Naive thymus-derived CD4-positive, alpha-beta T cell (primary cell): ENCODE results near the gene FHAD1. TPM values are rescaled to one million over a fixed set of nuclear protein-coding genes. Genes with fewer than 3 reads are reported as not detected.

Source experiments
- ATAC-seq: fragments of 150-1000 bp; cut with Tn5 transposase; 2 replicates; pipeline ENCODE4 v1.10.0; 2021; ENCODE audit warnings: mild to moderate bottlenecking, moderate library complexity
- CTCF ChIA-PET: fragments of 350-600 bp; sonication (Branson Sonifier 250); formaldehyde crosslinking; loops from one replicate; lab custom pipeline; 2021; ENCODE audit warnings: antibody characterized with exemption; lab: Charles Lee
- POLR2A ChIA-PET: fragments of 350-600 bp; sonication (Branson Sonifier 250); formaldehyde crosslinking; loops from one replicate; lab custom pipeline; 2021; ENCODE audit warnings: antibody characterized with exemption, inconsistent platforms; lab: Charles Lee
- DNase-seq, 9 donors: peaks; one replicate each; pipeline versions ENCODE4 v3.0.0 to v3.0.0-alpha.2; 2020 to 2022; ENCODE audit warnings: mixed read lengths in 1 of 9
- H3K27ac ChIP-seq: one replicate; pipeline ENCODE4 v1.7.0; 2013; ENCODE audit warnings: mild to moderate bottlenecking, low read depth, low read length, moderate library complexity
- H3K27me3 ChIP-seq, 2 donors: one replicate each; pipeline ENCODE4 v1.7.0; 2013; ENCODE audit warnings: low read length in 2 of 2, mild to moderate bottlenecking in 2 of 2, moderate library complexity in 2 of 2; ENCODE audit not compliant: control insufficient read depth in 2 of 2, insufficient read depth in 2 of 2
- H3K36me3 ChIP-seq, 3 experiments: 1 replicate in 2 of 3; 2 replicates in 1 of 3; pipeline ENCODE4 v1.7.0; 2013; ENCODE audit warnings: low read length in 3 of 3, mild to moderate bottlenecking in 3 of 3, moderate library complexity in 1 of 3; ENCODE audit not compliant: insufficient read depth in 3 of 3, control insufficient read depth in 2 of 3
- H3K4me1 ChIP-seq, 2 donors: one replicate each; pipeline ENCODE4 v1.7.0; 2013; ENCODE audit warnings: low read length in 2 of 2, mild to moderate bottlenecking in 2 of 2, moderate library complexity in 1 of 2; ENCODE audit not compliant: control insufficient read depth in 2 of 2, insufficient read depth in 2 of 2
- H3K4me3 ChIP-seq: 2 replicates; pipeline ENCODE4 v1.7.0; 2013; ENCODE audit warnings: mild to moderate bottlenecking, low read length
- H3K9me3 ChIP-seq, 3 experiments: 1 replicate in 2 of 3; 2 replicates in 1 of 3; pipeline ENCODE4 v1.7.0; 2013; ENCODE audit warnings: low read length in 3 of 3; ENCODE audit not compliant: control insufficient read depth in 2 of 3
- H3K27ac Mint-ChIP-seq, 9 donors: one replicate each; pipeline ENCODE4 v1.8.0; 2020 to 2022; ENCODE audit warnings: mixed read lengths in 9 of 9, mild to moderate bottlenecking in 8 of 9, moderate library complexity in 5 of 9, inconsistent platforms in 2 of 9
- H3K27me3 Mint-ChIP-seq, 5 donors: one replicate each; pipeline ENCODE4 v1.8.0; 2021 to 2022; ENCODE audit warnings: mixed read lengths in 5 of 5, mild to moderate bottlenecking in 1 of 5
- H3K36me3 Mint-ChIP-seq, 5 donors: one replicate each; pipeline ENCODE4 v1.8.0; 2020 to 2022; ENCODE audit warnings: mixed read lengths in 5 of 5, mild to moderate bottlenecking in 3 of 5, inconsistent platforms in 1 of 5
- H3K4me1 Mint-ChIP-seq, 7 donors: one replicate each; pipeline ENCODE4 v1.8.0; 2020 to 2022; ENCODE audit warnings: mixed read lengths in 7 of 7, mild to moderate bottlenecking in 3 of 7, inconsistent platforms in 1 of 7
- H3K4me3 Mint-ChIP-seq, 10 donors: one replicate each; pipeline ENCODE4 v1.8.0; 2020 to 2022; ENCODE audit warnings: mild to moderate bottlenecking in 10 of 10, mixed read lengths in 10 of 10, moderate library complexity in 6 of 10, inconsistent platforms in 2 of 10
- H3K9me3 Mint-ChIP-seq, 11 donors: one replicate each; pipeline ENCODE4 v1.8.0; 2020 to 2022; ENCODE audit warnings: mixed read lengths in 11 of 11, mild to moderate bottlenecking in 4 of 11, inconsistent platforms in 1 of 11, moderate library complexity in 1 of 11
- intact Hi-C, 2 donors: fragments of 100-400 bp; cut with micrococcal nuclease; formaldehyde crosslinking; loops; one replicate each; pipeline ENCODE4 v1.15.1; 2023
- polyA plus RNA-seq, 2 donors: library from polyadenylated mRNA; unstranded; fragments of 300-500 nt; fragmentation: Illumina TruSeq; gene quantifications; one replicate each; pipeline ENCODE4 v1.2.3, GENCODE V29; 2021
- total RNA-seq, 6 experiments: library from RNA in 5 of 6; stranded (reverse) in 5 of 6; gene quantifications; 1 replicate in 5 of 6; 2 replicates in 1 of 6; pipeline ENCODE4 v1.2.3 and lab custom pipeline; 2021 to 2026

The FHAD1 gene
- total RNA-seq (1 to 10 TPM in 1 of 5 experiments, under 1 TPM in 1, not detected in 3; 0.19 to 1.1 TPM), polyA plus RNA-seq (not detected), total RNA-seq (lab: John Stamatoyannopoulos, UW) (not detected)

- POLR2A ChIA-PET, result no interaction called here
- H3K4me1 Mint-ChIP-seq, result peaks cover 13 to 46% (median 31%) of the 10 kb centered on the region in 7 donors
- H3K4me1 ChIP-seq, result peaks cover 12 to 28% of the 10 kb centered on the region in 2 donors
- peak within 1 kb of the TSS in 9 of 10 donors; percentile 45 to 80 (median 72) for H3K4me3 Mint-ChIP-seq
- ATAC-seq, result peak; percentile 64
- H3K9me3 ChIP-seq, result no peaks in the 10 kb centered on the region
- peak within 1 kb of the TSS in 6 of 9 donors; percentile 3 to 80 (median 52) for H3K27ac Mint-ChIP-seq
- intact Hi-C loops, result loop anchor here in 1 of 2 donors (5.0 kb wide), 1 partner anchor 280 kb away; the partner anchor contains the start of gene DNAJC16
- peaks cover 0 to 14% (median 4%) of the 10 kb centered on the region in 11 donors for H3K9me3 Mint-ChIP-seq
- peaks cover 39 to 78% (median 46%) of the 10 kb centered on the region in 5 donors for H3K27me3 Mint-ChIP-seq
- H3K27ac ChIP-seq, result no peak within 1 kb of the TSS
- H3K27me3 ChIP-seq, result peaks cover 0 to 3% of the 10 kb centered on the region in 2 donors
- H3K4me3 ChIP-seq, result no peak within 1 kb of the TSS
- DNase-seq, result peak in 1 of 9 donors; percentile 52
- CTCF ChIA-PET, result no interaction called here
- H3K36me3 ChIP-seq, result no peaks in the 10 kb centered on the region
- H3K36me3 Mint-ChIP-seq, result peaks cover 0 to 19% (median 0%) of the 10 kb centered on the region in 5 donors
These were observed at the start of gene FHAD1 for GRCh38 chr1:15246960-15247614. TSS of gene FHAD1 (plus strand) at chr1:15247223. CDS start at chr1:15251785, 4,562 bp downstream.

GRCh38 chr1:15197591-15198447 is 49.2 kb upstream of the FHAD1 start:
- no peaks in the 10 kb centered on the region for H3K4me1 Mint-ChIP-seq
- H3K36me3 ChIP-seq, result no peaks in the 10 kb centered on the region
- no peaks in the 10 kb centered on the region for H3K4me1 ChIP-seq
- H3K27ac Mint-ChIP-seq, result no peak overlapping the region
- intact Hi-C loops, result no loop called here
- H3K4me3 ChIP-seq, result no peak overlapping the region
- POLR2A ChIA-PET, result no interaction called here
- H3K27me3 ChIP-seq, result no peaks in the 10 kb centered on the region
- H3K9me3 ChIP-seq, result no peaks in the 10 kb centered on the region
- no peak for ATAC-seq
- peaks cover 0 to 10% (median 3%) of the 10 kb centered on the region in 5 donors for H3K27me3 Mint-ChIP-seq
- H3K27ac ChIP-seq, result no peak overlapping the region
- no peaks in the 10 kb centered on the region for H3K9me3 Mint-ChIP-seq
- H3K4me3 Mint-ChIP-seq, result no peak overlapping the region
- H3K36me3 Mint-ChIP-seq, result no peaks in the 10 kb centered on the region
- no peak for DNase-seq
- CTCF ChIA-PET, result no interaction called here

GRCh38 chr1:15198684-15199083 is 48.3 kb upstream of the FHAD1 start:
- Mint-ChIP-seq H3K27ac (no peak overlapping the region), H3K27me3 (peaks cover 0 to 10% (median 3%) of the 10 kb centered on the region in 5 donors), H3K4me1 (no peaks in the 10 kb centered on the region), H3K36me3 (no peaks in the 10 kb centered on the region), H3K9me3 (no peaks in the 10 kb centered on the region), H3K4me3 (no peak overlapping the region)
- no peak overlapping the region for H3K4me3 ChIP-seq
- no peaks in the 10 kb centered on the region for H3K36me3 ChIP-seq
- intact Hi-C loops, result no loop called here
- no peaks in the 10 kb centered on the region for H3K9me3 ChIP-seq
- H3K4me1 ChIP-seq, result no peaks in the 10 kb centered on the region
- ChIA-PET CTCF (interaction anchor here (0.7 kb wide), 1 partner anchor 169 kb away, joined by 3 read pairs; no protein-coding TSS in a partner anchor), POLR2A (no interaction called here)
- no peaks in the 10 kb centered on the region for H3K27me3 ChIP-seq
- DNase-seq (no peak), ATAC-seq (no peak)
- H3K27ac ChIP-seq, result no peak overlapping the region

- H3K27ac Mint-ChIP-seq, result no peak overlapping the region
- H3K9me3 Mint-ChIP-seq, result no peaks in the 10 kb centered on the region
These were observed 45.8 kb upstream of the FHAD1 start for GRCh38 chr1:15201221-15201620.

GRCh38 chr1:15201849-15202551 is 45.0 kb upstream of the FHAD1 start:
- Histone ChIP-seq H3K27ac (no peak overlapping the region), H3K27me3 (no peaks in the 10 kb centered on the region), H3K4me3 (no peak overlapping the region), H3K9me3 (no peaks in the 10 kb centered on the region), H3K36me3 (no peaks in the 10 kb centered on the region), H3K4me1 (no peaks in the 10 kb centered on the region)
- Mint-ChIP-seq H3K4me1 (no peaks in the 10 kb centered on the region), H3K9me3 (no peaks in the 10 kb centered on the region), H3K4me3 (no peak overlapping the region), H3K36me3 (no peaks in the 10 kb centered on the region), H3K27me3 (peaks cover 0 to 10% (median 8%) of the 10 kb centered on the region in 5 donors), H3K27ac (no peak overlapping the region)
- CTCF ChIA-PET, result no interaction called here
- DNase-seq (no peak), ATAC-seq (no peak)
- POLR2A ChIA-PET, result no interaction called here
- intact Hi-C loops, result no loop called here

More at GRCh38 chr1:15201221-15201620, 45.8 kb upstream of the FHAD1 start:
- peaks cover 0 to 10% (median 5%) of the 10 kb centered on the region in 5 donors for H3K27me3 Mint-ChIP-seq
- ChIA-PET CTCF (no interaction called here), POLR2A (no interaction called here)
- Histone ChIP-seq H3K36me3 (no peaks in the 10 kb centered on the region), H3K27me3 (no peaks in the 10 kb centered on the region), H3K4me1 (no peaks in the 10 kb centered on the region), H3K27ac (no peak overlapping the region), H3K4me3 (no peak overlapping the region), H3K9me3 (no peaks in the 10 kb centered on the region)
- no peaks in the 10 kb centered on the region for H3K4me1 Mint-ChIP-seq
- intact Hi-C loops, result no loop called here
- H3K36me3 Mint-ChIP-seq, result no peaks in the 10 kb centered on the region
- H3K4me3 Mint-ChIP-seq, result no peak overlapping the region
- DNase-seq, result no peak
- ATAC-seq, result no peak

- no peaks in the 10 kb centered on the region for H3K9me3 Mint-ChIP-seq
- Histone ChIP-seq H3K27me3 (no peaks in the 10 kb centered on the region), H3K36me3 (no peaks in the 10 kb centered on the region), H3K4me1 (no peaks in the 10 kb centered on the region), H3K9me3 (no peaks in the 10 kb centered on the region), H3K27ac (no peak overlapping the region), H3K4me3 (no peak overlapping the region)
- peaks cover 0 to 2% (median 0%) of the 10 kb centered on the region in 7 donors for H3K4me1 Mint-ChIP-seq
- no peak for ATAC-seq
- no peak overlapping the region for H3K27ac Mint-ChIP-seq
- DNase-seq, result no peak
- no peak overlapping the region for H3K4me3 Mint-ChIP-seq
- peaks cover 0 to 15% (median 9%) of the 10 kb centered on the region in 5 donors for H3K27me3 Mint-ChIP-seq
- ChIA-PET POLR2A (no interaction called here), CTCF (no interaction called here)
- H3K36me3 Mint-ChIP-seq, result no peaks in the 10 kb centered on the region
- intact Hi-C loops, result no loop called here
These were observed 42.1 kb upstream of the FHAD1 start for GRCh38 chr1:15204931-15205330.
